ENCODE measurements around the gene PLCL1.

PLCL1 gene

DNA sequence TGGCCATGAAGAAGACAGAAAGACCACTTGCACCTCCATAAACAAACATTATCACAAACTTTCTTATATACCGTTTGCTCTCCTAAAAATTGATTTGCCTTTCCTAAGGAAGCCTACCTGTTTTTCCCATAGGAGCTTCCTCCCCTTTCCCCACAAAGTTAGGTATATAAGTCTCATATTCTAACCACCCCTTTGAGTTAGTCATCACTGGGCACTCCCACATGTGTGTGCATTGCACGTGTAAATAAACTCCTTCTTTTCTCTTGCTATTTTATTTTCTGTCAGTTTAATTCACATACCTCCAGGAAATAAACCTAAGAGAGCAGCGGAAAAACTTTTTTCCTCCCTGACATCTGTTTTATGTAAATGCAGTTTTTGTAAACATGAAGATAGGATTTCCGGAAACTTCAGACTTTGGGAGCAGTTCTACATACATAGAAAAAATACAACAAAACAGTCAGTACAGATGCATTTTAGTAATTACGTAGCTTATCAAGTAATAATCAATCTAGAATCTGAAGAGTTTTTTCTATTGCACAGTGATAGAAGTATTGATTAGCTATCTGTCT is 46.6 kb downstream of the PLCL1 start:
- in situ Hi-C loops (cut with MboI; ENCODE audit: low sequenced_read_pairs, unreplicated experiment), result no loop called here
- no peak for DNase-seq (ENCODE audit: low spot score)
- TF ChIP-seq, protein P1, sequence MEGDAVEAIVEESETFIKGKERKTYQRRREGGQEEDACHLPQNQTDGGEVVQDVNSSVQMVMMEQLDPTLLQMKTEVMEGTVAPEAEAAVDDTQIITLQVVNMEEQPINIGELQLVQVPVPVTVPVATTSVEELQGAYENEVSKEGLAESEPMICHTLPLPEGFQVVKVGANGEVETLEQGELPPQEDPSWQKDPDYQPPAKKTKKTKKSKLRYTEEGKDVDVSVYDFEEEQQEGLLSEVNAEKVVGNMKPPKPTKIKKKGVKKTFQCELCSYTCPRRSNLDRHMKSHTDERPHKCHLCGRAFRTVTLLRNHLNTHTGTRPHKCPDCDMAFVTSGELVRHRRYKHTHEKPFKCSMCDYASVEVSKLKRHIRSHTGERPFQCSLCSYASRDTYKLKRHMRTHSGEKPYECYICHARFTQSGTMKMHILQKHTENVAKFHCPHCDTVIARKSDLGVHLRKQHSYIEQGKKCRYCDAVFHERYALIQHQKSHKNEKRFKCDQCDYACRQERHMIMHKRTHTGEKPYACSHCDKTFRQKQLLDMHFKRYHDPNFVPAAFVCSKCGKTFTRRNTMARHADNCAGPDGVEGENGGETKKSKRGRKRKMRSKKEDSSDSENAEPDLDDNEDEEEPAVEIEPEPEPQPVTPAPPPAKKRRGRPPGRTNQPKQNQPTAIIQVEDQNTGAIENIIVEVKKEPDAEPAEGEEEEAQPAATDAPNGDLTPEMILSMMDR (IDR thresholded peaks at IDR 0.05; ENCODE audit: borderline replicate concordance, control extremely low read depth, extremely low read depth, insufficient read depth, missing control alignments), result no peak

DNA sequence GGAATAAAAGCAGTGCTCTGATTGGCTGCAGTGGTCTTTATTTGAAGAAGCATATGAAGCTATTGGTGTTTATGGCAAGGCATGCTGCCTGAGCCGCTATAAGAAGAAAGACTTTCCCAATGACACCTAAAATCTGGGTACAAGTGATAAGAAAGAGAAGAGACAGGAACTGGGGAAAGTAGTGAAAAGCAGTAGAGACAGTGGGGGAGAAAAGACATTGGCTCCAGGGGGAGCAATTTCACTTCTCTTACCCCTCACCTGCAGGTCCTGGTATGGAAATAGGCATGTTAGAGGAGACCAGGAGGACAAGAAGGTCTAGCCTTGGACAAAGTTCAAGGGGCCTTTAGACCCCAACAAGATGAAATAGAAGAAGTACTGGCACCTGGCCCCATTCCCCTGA is 47.1 kb downstream of the PLCL1 start:
- peak; percentile 7 for DNase-seq (ENCODE audit: low spot score)

DNA sequence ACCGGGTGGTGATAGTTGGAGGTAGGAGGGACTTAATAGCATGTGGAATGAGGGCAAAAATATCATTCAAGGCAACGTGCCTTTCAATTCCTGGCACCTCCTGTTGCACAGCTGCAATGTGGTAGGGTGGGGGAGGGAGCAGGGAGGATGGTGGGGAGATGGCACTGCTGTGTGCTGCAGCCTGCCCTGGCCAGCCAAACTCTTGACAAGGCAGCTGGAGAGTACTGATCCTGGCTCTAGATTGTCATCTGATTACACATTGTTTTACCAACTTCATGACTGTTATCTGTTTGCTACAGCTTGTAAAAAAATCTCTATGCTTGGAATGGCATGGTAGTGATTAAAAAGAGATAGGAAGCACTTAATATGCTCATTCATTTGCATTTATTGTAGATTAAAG is 47.7 kb downstream of the PLCL1 start:
- no peak for DNase-seq (ENCODE audit: low spot score)
- in situ Hi-C loops (cut with MboI; ENCODE audit: low sequenced_read_pairs, unreplicated experiment), result no loop called here
- TF ChIP-seq, protein P1 (IDR thresholded peaks at IDR 0.05; ENCODE audit: borderline replicate concordance, control extremely low read depth, extremely low read depth, insufficient read depth, missing control alignments), result no peak

More for the DNA sequence above, 47.1 kb downstream of the PLCL1 start:
- TF ChIP-seq, protein P1 (IDR thresholded peaks at IDR 0.05; ENCODE audit: borderline replicate concordance, control extremely low read depth, extremely low read depth, insufficient read depth, missing control alignments), result peak; percentile 26
- in situ Hi-C loops (cut with MboI; ENCODE audit: low sequenced_read_pairs, unreplicated experiment), result no loop called here

DNA sequence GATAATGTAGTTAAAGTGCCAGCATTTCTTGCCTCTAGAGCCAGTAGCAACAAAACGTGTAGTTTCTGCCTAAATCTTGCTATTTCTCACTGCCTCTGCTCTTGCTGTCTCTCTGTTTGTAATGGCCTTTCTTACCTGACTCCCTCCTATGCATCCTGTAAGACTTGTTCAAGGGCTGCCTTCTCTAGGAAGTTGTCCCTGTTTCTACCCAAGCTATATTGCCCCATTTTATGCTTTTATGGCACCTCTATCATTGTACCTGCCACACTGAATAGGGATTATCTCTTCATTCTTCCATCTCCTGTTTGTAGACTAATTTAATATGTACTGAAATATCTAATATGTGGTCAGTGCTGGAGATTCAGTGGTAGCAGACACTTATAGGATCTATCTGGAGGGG is 49.2 kb downstream of the PLCL1 start:
- no peak for DNase-seq (ENCODE audit: low spot score)
- in situ Hi-C loops (cut with MboI; ENCODE audit: low sequenced_read_pairs, unreplicated experiment), result no loop called here
- TF ChIP-seq, protein P1 (IDR thresholded peaks at IDR 0.05; ENCODE audit: borderline replicate concordance, control extremely low read depth, extremely low read depth, insufficient read depth, missing control alignments), result no peak

DNA sequence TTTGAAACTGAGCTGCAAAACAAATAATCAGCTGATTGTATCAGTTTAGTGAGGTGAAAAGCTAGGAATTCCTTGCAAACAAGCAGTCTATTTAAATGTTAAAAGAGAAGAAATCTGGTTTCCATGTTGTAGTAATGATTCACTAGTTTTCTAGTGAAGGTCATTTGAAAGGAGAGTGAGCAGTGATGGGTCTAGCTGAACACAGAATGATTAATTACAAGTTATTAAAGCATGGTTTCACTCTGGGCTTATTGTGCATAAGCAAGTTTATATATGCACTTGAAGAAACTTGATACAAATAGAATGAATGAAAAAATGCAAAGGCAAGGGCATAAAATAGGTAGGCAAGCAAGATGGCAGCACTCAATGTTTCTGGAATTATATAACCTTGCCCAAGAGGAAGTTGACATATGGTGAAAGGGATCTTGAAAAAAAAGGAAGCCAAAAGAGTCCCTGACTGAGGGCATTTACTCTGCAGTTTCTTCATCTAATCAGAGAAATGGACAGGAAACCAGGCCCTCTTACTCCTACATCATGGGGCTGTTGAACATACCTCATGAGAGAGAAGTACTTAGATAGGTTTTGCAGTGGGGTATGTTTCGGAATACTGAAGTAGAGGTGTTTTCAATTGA is 53.2 kb downstream of the PLCL1 start:
- TF ChIP-seq, protein P1 (IDR thresholded peaks at IDR 0.05; ENCODE audit: borderline replicate concordance, control extremely low read depth, extremely low read depth, insufficient read depth, missing control alignments), result no peak
- in situ Hi-C loops (cut with MboI; ENCODE audit: low sequenced_read_pairs, unreplicated experiment), result no loop called here
- DNase-seq (ENCODE audit: low spot score), result no peak

DNA sequence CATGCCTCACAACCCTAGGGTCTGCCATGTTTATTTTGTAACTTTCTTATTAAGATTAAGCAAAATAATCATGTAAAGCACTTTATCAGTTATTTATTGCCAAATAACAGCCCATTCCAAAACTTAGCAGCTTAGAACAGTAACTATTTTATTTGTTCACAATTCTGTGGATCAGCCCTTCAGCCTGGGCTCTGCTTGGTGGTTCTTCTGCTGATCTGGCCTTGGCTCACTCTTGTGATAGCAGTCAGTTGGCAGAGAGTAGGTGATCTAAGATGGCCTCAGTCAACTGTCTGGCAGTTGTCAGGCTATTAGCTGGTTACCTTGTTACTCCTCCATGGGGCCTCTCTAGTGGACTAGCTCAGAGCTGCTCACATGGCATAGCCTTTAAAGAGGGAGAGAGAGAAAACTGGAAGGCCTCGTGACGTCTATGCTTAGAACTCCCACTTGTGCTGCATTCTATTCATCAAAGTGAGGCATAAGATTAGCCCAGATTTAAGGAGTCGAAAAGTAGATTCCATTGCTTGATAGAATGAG is 54.3 kb downstream of the PLCL1 start:
- DNase-seq (ENCODE audit: low spot score), result no peak
- in situ Hi-C loops (cut with MboI; ENCODE audit: low sequenced_read_pairs, unreplicated experiment), result no loop called here
- TF ChIP-seq, protein P1 (IDR thresholded peaks at IDR 0.05; ENCODE audit: borderline replicate concordance, control extremely low read depth, extremely low read depth, insufficient read depth, missing control alignments), result no peak

Data from GM13976 (cell line).